A172 (cell line): Measurements from ENCODE around the gene DIO2. TPM values are rescaled to one million over a fixed set of nuclear protein-coding genes. Genes with fewer than 3 reads are reported as not detected.

Experiments
- DNase-seq: peaks from one replicate; pipeline ENCODE4 v3.0.0-alpha.2; 2015; ENCODE audit warnings: low spot score
- total RNA-seq: library from RNA; depleted of rRNA; stranded (reverse); fragments of >200 nt; shearing (Covaris generic); gene quantifications from 2 replicates; pipeline ENCODE4 v1.2.3, GENCODE V29; 2014

DIO2 gene
- total RNA-seq, 1 experiment from 2014 or later = 22.4 TPM

GRCh38 chr14:80167793-80168448, 43.4 kb downstream of the DIO2 start:
- DNase-seq = no peak

DNA sequence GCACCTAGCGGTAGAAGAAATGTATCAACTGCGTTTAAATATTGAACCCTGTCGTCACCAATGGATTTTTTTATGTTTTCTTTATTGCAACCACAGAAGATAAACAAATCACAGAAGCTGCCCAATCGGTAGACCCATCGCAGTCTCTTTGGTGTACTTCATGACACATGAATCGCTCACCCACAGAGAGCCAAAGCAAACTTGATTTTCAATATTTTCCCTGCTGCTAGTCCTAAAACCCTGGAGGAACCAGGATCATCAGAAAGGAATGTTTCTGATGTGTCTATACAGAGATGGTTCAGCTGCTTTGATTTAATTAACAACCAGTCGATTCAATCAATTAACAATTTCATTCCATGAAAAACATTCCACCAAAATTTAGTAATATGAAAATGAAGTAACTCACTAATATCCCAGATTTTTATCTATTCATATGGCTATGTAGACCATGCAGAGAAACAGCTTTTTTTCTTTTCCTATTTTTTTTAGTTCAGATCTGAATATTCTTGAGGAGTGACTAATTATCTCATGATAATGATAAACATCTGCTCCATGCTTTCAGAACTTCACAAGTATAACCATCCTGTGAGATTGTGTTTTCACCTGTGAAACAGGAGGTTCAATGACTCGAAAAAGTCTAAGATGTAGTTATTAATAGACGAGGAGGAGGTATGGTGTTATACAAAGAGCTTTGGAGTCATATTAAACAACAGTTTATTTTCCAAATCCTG, 46.1 kb downstream of the DIO2 start:
- DNase-seq = peak; percentile 2

- no peak for DNase-seq
Observed at GRCh38 chr14:80152763-80153162, 58.5 kb downstream of the DIO2 start.

GRCh38 chr14:80152166-80152565, 59.1 kb downstream of the DIO2 start:
- no peak for DNase-seq

DNA sequence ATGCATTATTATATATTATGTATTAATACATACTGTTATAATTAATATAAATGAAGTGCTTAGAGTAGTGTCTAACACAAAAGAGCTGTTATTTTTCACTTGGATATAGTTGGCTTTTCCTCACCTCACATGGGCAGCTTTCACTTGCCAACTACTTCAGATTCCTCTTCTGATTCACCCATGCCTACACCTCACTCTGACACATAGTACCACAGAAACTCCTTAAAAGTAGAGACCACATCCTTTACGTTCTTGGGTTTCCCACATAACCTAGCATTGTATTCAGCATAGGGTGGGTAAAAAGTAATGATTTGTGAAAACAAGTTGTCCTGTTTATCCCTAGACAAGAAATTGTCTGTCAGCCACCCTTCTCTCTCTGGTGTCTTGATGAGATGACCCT, 61.0 kb downstream of the DIO2 start:
- DNase-seq = peak; percentile 54
